8988T (cell line): Measurements from ENCODE around the gene PNPLA6.
"Not testable (repeated sequence)": the region's sequence is repeated elsewhere in the genome, so short reads cannot be mapped to it uniquely, and the experiment has no call there.

Source experiments
- DNase-seq: peaks from one replicate; pipeline ENCODE4 v3.0.0; 2011

The PNPLA6 gene

DNA sequence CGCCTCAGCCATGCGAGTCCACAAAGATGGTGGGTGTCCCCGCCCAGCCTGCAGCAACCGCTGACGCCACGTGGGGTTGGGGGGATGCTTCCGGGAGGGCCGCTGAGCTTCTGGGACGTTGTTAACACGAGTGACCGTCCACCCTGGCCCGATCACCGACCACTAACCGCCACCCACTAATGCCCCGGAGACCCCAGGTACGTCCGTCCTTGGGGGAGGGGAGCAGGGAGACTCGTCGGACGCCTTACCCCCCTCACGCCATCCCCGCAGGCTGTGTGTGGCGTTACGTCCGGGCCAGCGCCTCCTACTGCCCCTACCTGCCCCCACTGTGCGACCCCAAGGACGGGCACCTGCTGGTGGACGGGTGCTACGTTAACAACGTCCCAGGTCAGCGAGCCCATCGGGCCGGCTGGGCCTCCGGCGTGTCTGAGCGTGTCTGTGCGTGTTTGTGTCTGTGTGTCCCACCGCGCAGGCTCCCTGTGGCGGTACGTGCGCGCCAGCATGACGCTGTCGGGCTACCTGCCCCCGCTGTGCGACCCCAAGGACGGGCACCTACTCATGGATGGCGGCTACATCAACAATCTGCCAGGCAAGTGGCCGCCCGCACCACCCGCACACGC is 21.3 kb downstream of the PNPLA6 start:
- DNase-seq = no peak

DNA sequence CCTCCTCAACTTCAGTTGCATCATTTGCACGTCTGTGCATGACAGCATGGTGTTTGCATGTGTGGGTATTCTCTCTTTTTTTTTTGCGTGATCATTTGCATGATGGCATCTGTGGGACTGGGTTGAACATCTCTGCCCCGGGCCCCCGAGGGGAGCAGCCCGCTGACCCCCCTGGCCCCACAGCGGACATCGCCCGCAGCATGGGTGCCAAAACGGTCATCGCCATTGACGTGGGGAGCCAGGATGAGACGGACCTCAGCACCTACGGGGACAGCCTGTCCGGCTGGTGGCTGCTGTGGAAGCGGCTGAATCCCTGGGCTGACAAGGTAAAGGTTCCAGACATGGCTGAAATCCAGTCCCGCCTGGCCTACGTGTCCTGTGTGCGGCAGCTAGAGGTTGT is 23.1 kb downstream of the PNPLA6 start:
- no peak for DNase-seq

DNA sequence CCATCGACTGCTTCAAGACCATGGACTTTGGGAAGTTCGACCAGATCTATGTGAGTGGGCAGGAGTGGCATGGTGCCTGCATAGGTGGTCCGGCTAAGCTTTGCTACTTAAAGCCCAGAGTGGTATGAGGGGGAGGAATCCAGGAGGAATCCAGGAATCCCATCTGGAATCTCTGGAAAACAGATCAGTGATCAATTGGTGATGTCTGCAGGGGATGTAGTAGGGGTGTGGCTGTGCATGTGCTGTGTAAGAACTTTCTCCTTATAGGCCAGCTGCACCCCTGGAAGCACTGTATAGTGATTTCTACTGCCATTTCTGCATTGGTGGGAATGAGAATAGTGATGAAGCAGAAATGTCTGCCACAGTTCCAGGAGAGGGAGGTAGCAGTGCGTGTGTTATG is 23.6 kb downstream of the PNPLA6 start:
- no peak for DNase-seq

DNA sequence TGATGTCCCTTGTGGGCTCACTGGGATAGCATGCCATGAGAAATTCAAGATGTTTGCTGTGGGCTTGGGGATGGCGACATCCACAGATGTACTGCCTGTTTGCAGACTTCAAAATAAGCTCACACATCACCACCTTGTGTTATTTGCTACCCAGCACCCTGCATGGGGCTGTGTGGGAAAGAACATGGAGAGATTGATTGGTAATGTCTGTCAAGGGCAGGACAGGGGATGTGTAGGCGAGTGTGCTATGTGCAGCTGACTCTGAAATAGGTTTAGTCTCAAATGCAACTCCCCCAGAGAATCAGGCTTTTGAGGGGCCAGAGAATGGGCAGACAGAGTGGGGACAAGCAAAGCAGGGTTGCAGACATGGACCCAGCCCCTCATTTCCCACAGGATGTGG is 24.7 kb downstream of the PNPLA6 start:
- no peak for DNase-seq

DNA sequence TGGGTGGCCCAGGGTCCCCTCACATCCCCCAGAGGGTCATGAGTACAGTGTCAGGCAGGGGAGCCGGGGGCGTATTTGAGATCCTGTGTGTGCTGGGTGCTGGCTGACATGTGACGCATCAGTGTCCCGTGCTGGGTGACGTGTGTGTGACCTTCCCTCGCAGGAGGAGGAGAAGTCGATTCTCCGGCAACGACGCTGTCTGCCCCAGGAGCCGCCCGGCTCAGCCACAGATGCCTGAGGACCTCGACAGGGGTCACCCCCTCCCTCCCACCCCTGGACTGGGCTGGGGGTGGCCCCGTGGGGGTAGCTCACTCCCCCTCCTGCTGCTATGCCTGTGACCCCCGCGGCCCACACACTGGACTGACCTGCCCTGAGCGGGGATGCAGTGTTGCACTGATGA is 25.8 kb downstream of the PNPLA6 start:
- no peak for DNase-seq

DNA sequence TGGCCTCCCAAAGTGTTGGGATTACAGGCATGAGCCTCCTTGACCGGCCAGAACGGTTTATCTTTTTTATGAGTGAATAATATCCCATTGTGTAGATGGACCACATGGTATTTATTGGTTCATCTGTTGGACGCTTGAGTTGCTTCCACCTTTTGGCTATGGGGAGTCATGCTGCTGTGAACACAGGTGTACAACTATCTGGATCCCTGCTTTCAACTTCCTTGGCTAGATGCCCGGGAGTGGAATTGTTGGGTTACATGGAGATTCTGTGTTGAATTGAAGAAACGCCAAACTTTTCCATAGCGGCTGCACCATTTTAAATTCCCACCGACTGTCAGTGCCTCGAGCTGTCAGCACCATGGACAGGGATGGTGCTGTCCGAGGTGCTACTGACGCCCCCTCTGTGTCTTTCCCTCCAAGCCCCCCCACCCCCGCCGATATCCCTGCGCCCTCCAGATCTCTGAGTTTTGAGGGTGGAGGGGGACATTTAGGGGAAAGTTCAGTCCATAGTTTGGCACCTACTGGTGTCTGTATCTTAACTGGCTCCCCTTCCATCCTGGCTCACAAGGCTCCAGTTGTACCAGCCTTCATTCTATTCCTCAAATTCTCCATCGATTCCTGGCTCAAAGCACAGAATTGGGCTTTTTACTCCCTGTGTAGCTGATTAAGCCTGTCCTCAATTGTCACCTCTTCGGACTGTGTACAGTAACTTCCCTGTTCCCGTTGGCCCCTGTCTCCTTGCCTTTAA is 27.3 kb downstream of the PNPLA6 start:
- no peak for DNase-seq

DNA sequence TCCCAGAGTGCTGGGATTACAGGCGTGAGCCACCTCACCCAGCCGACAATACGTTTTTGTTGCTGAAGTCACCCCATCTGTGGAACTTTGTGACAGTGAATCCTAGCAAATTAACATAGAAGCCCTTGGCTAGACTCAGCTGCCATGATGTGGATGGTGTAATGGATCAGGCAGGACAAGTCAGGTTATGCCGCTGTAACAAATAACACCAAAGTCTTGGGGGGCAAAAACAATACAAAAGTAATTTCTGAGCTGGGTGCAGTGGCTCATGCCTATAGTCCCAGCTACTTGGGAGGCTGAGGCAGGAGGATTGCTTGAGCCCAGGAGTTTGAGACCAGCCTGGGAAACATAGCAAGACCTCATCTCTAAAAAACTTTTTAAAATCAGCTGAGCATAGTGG is 29.3 kb downstream of the PNPLA6 start:
- DNase-seq = no peak

DNA sequence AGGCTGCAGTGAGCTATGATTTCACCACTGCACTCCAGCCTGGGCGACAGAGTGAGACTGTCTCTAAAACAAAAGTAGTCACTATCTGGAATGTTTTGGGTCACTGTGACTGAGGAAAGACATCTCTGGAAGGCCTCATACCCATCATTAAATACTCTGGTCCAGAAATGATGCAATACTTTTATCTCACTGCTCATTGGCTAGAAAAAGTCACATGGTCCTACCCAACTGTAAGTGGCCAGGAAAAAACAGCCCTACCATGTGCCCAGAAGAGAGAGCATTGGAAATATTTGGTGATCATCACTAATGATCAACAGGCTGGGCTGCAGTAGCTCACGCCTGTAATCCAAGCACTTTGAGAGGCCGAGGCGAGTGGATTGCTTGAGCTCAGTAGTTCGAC is 29.8 kb downstream of the PNPLA6 start:
- DNase-seq = no peak

DNA sequence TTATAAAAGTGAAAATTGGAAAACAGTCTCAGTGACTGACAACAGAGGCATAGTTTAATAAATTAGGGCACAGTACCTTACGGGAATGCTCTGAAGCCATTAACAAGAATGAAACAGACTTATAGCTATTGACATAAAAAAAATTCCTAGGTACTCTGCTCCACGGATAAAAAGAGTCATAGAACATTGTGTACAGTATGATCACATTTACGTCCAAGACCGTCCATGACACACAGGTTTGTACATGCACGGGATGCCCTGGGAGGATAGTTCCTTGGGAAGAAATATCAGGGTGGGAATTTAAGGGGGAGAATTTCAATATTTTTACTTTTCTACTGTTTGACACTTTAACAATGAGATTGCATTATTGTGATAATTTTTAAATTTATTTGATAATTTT is 35.2 kb downstream of the PNPLA6 start:
- DNase-seq = no peak

DNA sequence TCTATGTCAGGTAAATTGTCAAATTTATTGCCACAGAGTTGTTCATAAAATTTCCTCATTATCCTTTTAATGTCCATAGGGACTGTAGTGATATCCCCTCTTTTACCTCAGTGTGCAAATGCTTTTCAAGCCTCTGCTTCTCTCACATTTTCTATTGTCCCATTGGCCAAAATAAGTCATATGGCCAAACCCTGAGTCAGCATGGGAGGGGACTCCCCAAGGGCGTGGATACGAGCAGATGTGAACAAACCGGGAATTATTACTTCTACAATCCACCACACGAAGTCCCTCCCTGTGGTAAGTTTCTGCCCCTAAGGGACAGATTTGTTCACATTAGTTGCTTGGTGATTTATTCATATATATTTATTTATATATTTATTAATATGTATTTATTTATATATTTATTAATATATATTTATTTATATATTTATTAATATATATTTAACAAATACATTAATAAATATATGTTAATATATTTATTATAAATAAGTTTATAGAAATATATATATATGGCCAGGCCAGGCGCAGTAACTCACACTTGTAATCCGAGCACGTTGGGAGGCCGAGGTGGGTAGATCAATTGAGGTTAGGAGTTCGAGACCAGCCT is 40.0 kb downstream of the PNPLA6 start:
- DNase-seq = no peak

DNA sequence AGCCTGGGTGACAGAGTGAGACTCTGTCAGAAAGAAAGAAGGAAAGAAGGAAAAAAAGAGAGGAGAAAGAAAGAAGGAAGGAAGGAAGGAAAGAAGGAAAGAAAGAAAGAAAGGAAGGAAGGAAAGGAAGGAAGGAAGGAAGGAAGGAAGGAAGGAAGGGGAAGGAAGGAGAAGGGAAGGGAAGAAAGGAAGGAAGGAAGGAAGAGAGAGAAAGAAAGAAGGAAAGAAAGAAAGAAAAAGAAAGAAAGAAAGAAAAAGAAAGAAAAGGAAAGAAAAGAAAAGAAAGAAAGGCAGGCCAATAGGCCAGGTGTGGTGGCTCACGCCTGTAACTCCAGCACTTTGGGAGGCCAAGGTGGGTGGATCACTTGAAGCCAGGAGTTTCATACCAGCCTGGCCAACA is 41.9 kb downstream of the PNPLA6 start:
- DNase-seq = not testable (repeated sequence)

DNA sequence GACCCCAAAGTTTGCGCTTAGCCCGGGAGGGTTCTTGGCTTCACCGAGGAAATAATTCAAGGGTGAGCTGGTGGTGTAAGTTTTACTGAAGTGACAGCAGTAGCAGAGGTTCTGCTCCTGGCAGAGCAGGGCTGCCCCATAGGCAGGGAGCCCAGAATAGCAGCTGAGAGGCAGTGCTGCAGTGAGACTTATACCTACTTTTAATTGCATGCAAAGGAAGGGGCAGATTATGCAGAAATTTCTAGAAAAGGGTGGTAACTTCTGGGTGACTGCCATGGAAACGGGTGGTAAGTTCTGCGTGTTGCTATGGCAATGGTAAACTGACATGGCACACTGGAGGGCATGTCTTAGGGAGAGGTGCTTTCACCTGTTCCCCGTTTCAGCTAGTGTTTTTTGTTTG is 42.6 kb downstream of the PNPLA6 start:
- DNase-seq = no peak

DNA sequence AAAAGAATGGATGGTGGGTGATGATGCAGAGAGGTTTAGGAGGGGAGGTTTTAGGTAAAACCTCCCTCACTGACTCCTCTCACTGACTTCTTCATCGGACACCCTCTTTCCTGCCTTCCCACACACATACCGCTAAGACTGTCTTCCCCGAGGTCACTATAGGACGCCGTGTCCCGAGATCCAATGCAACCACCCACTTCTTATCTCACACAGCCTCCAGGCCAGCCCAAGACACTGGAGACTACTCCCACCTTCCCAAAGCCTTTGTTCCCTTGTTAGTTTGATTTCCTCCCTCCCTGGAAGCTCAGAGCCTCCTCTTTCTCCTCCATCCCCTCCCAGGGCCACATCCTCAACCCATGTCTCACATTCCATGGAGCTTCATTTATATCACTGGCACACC is 43.7 kb downstream of the PNPLA6 start:
- DNase-seq = no peak

DNA sequence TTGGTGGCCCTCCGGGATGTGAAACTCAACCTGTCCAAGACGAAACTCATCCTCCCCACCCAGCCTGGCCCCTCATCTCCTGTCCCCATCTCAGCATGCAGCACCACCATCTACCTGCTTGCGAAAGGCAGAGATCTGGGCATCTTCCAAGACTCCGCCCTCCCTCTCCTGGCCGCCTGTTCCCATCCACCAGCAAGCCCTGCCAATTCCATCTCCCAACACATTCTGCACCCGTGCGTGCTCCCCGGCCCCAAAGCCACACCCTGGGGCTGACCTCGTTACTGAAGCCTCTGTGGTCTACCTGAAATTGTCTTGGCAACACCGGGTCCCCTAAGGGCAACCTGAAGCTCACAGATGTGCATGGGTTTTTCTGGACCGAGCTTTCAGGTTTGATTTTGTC is 46.9 kb downstream of the PNPLA6 start:
- no peak for DNase-seq

DNA sequence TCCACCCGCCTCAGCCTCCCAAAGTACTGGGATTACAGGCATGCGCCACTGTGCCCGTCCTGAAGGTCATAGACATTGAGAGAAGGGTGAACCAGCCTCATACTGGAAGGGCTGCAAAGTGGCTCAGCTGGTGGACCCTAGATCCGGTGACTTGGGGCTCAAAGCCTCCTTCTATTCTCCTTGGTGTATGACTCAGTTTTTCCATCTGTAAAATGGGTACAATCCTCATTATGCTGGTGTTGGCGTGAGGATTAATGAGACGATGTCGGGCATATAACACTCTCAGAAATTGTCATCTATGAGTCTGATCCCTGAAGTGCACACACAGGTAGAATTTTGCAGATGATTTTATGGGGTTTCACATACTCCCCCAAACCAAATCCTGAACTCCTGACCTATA is 54.3 kb downstream of the PNPLA6 start:
- no peak for DNase-seq

DNA sequence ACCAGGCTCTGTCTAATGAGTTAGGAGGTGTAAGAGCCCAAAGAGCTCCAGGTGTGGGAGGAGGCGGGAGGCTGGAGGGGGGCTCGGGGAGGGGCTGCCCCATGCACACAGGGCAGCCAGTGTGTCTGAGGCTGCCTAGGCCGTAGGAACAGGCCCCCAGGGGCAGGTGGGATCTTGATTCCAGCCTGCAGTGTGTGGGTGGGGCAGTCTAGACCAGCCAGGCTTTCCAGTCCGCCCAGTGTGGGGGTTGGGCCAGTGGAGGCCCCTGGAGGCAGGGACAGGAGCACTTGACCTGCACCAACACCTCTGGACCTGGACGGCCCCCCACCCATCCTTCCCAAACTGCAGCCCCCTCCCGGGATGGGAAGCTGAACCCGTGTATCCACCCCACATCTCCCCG is 54.7 kb downstream of the PNPLA6 start:
- DNase-seq = no peak

DNA sequence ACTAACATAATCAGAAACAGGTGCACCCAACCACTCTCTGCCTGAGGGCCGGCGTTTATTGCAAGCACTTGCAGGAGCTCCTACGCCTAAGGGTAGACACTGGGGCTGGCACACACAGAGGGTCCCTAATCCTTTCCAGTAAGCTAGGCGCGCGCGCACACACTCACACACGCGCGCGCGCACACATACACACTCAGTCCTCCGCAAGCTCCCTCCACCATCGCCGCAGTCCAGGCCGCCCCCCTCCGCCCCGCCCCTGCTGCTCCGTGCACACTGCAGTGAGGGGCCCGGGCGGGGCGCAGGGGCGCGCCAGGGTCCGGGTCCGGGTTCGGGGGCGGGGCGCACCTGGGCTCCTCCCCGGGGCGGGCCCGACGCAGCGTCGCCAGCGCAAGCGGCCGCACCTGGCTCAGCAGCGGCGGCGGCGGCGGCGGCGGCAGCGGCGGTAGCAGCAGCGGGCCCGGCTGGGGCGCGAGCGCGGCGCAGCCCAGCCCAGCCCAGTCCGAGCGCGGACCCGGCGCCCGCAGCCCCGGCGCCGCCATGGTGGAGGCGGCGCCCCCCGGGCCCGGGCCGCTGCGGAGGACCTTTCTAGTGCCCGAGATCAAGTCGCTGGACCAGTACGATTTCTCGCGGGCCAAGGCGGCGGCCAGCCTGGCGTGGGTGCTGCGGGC is 60.1 kb downstream of the PNPLA6 start, which contains the start of gene CAMSAP3:
CAMSAP3 (plus strand) TSS at position 398 of the 668 bp plus-strand sequence; CDS start at position 538, 140 bp downstream.
- DNase-seq = no peak

DNA sequence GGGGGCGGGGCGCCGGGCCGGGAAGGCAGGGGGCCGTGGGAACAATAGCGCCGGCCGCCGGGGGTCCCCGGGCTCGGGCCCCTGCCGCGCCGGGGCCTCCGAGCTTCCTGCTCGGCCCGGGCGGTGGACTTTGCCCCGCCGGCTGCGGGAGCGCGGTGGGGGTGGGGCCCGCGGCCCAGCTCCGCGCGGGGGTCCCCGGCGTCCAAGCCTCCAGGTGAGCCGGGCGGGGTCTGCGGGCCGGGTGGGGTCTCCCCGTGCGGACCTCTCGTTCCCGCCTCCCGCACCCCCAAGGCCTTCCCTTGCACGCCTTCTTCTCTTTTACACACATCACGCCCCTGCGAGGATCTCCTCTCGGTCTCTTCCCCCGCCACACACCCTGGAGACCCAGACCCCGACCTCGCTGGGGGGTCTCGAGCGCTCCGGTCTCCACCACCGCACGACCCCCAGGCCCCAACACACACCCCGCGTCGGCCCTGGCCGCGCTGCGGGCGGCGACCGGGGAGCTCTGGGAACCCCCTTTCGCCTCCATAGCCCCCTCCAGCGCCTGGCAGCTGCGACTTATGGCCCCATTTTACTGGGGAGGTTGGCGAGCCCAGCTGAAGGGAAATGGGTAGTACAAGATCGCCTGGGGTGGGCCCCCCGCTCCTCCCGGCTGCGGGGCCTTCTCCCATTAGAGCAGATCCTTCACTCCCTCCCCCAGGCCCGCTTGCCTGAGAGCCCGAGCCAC is 60.9 kb downstream of the PNPLA6 start:
- DNase-seq = no peak

DNA sequence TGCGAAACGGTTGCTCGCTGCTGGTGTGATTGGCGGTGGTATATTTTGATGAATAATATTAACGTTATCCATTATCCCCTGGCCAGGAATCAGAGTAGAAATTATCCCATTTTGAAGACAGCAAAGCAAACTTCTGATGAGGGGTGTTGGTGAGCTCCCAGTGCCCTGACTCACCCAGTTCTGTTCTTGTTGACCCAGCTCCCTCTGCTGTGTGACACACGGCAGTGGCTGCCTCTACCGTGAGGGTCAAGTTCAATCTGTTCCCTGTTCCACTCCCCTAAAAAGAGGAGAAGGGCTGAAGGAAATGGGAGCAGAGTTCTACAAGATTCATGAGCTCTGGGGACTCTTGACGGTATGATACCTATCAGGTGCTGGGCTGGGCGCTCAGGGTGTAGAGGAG is 62.2 kb downstream of the PNPLA6 start:
- no peak for DNase-seq

DNA sequence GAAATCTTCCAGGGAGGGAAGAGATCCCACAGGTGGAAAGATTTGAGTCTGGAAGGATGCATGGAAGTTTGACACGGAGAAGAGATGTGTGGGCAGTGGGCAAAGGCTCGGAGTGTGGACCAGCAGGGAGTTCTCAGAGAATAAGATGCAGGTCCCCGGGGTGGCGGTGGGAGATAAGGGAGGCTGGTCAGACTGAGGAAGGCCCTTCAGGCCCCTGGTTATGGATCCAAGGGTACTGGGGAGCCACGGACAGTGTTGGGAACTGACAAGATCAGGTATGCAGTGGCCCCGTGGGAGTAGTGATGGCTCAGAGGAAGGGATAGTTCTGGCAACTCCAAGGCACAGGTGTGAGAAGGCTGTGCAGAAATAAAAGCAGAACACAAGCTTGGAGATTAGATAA is 62.7 kb downstream of the PNPLA6 start:
- no peak for DNase-seq

DNA sequence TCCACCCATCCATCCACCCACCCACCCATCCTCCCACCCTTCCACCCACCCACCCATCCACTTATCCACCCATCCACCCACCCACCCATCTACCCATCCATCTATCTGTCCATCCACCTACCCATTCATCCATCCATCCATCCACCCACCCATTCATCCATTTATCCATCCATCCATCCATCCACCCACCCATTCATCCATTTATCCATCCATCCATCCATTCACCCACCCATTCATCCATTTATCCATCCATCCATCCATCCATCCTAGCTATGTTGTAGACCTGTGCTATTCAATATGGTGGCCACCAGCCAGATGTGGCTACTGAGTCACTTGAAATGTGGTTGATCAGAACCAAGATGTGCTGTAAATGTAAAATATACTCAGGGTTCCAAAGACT is 65.2 kb downstream of the PNPLA6 start:
- no peak for DNase-seq

DNA sequence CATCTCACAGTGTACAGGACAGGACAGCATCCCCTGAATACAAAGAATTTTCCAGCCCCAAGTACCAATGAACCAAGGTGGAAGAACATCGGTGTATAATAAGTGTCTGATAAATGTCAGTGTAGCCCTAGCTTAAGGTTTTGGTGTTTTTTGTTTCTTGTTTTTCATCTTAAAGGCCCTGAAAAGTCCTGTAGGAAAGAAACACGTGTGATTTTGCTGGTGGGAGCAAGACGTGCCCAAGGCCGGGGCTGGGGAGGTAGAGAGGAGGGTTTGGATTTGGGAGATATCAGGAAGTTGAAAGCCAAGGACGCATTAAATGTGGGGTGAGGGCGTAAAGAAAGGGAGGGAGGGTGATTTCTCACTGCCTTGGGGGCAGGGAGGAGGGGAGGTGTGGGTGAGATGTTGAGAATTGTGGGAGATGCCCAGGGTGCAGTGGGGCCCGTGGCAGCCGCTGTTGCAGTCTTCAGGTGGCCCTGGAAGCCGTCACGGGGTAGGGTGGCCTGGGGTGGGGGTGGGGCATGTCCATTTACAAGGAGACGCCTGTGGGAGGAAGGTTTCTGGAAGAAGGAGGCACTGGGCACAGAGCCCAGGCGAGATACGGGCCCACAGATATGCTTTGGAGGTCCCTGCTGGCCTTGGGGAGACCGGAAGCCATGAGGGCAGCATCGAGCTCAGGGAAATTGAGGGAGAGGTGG is 66.9 kb downstream of the PNPLA6 start:
- DNase-seq = no peak
